ENCODE results near the gene SCAF1.

DNA sequence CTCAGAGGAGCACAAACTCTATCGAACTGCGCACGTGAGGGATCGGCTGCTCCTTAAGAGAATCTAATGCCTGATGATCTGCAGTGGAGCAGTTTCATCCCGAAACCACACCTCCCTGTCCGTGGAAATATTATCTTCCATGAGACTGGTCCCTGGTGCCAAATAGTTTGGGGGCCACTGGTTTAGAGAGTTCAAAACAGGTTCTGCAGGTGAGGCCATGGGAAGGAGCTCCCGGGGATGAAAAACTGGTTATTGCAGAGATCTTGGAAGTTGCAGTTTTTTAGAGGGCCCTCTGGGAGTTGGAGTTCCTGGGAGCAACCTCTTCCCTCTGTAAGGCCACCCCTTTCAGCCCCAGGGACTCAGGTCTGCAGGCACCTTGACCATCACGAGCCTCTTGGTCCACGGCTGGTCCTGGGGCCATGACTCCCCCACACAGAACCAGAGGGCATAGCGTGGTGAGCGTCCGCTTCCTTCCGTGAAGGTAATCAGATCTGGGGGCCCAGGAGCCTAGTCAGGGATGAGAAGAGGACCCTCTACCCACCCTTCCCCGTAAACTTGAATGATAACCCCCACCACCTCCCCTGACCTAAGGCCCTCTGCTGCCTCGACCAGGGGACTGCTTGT, 18.4 kb downstream of the SCAF1 start:
- TF ChIP-seq POLR2A (IDR thresholded peaks at IDR 0.05) = no peak
- TF ChIP-seq, protein P1, sequence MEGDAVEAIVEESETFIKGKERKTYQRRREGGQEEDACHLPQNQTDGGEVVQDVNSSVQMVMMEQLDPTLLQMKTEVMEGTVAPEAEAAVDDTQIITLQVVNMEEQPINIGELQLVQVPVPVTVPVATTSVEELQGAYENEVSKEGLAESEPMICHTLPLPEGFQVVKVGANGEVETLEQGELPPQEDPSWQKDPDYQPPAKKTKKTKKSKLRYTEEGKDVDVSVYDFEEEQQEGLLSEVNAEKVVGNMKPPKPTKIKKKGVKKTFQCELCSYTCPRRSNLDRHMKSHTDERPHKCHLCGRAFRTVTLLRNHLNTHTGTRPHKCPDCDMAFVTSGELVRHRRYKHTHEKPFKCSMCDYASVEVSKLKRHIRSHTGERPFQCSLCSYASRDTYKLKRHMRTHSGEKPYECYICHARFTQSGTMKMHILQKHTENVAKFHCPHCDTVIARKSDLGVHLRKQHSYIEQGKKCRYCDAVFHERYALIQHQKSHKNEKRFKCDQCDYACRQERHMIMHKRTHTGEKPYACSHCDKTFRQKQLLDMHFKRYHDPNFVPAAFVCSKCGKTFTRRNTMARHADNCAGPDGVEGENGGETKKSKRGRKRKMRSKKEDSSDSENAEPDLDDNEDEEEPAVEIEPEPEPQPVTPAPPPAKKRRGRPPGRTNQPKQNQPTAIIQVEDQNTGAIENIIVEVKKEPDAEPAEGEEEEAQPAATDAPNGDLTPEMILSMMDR (IDR thresholded peaks at IDR 0.05) = no peak

All from right lobe of liver (tissue), 4 donors.